Esophagus squamous epithelium (tissue), 5 donors: Measurements from ENCODE around the gene KCND2. TPM values are rescaled to one million over a fixed set of nuclear protein-coding genes. Genes with fewer than 3 reads are reported as not detected.

Experiments
- DNase-seq: peaks from one replicate; lab custom pipeline; 2025; lab: John Stamatoyannopoulos, UW
- H3K27ac ChIP-seq, 4 donors: fragments of 200-600 bp; sonication (generic); one replicate each; pipeline ENCODE4 v1.5.1; 2016 to 2019; ENCODE audit warnings: mild to moderate bottlenecking in 1 of 4
- H3K27me3 ChIP-seq, 4 donors: fragments of 200-600 bp; sonication (generic); 1 replicate in 3 of 4; 2 replicates in 1 of 4; pipeline versions ENCODE4 v1.5.1 to v1.6.0; 2017 to 2021; ENCODE audit warnings: antibody characterized with exemption in 1 of 4
- H3K36me3 ChIP-seq, 3 donors: fragments of 200-600 bp; sonication (generic); one replicate each; pipeline ENCODE4 v1.5.1; 2016 to 2019
- H3K4me1 ChIP-seq, 3 donors: fragments of 200-600 bp; sonication (generic); one replicate each; pipeline ENCODE4 v1.5.1; 2017 to 2019
- H3K4me3 ChIP-seq, 4 donors: fragments of 200-600 bp; sonication (generic); 1 replicate in 3 of 4; 2 replicates in 1 of 4; pipeline ENCODE4 v1.5.1; 2016 to 2019; ENCODE audit warnings: mild to moderate bottlenecking in 2 of 4, moderate library complexity in 1 of 4
- H3K9me3 ChIP-seq, 3 donors: fragments of 200-600 bp; sonication (generic); one replicate each; pipeline ENCODE4 v1.5.1; 2016 to 2019
- CTCF ChIP-seq, 6 experiments: fragments of 450-650 bp in 4 of 6; fragments of 200-600 bp in 2 of 6; sonication (generic) in 2 of 6; IDR thresholded peaks; one replicate each; pipeline ENCODE4 v1.5.1; 2016 to 2019; ENCODE audit warnings: antibody characterized with exemption in 6 of 6, mild to moderate bottlenecking in 4 of 6, moderate library complexity in 4 of 6
- POLR2A ChIP-seq, 4 donors: fragments of 450-650 bp; IDR thresholded peaks; one replicate each; pipeline ENCODE4 v1.6.1; 2017; ENCODE audit warnings: antibody characterized with exemption in 4 of 4, mild to moderate bottlenecking in 4 of 4, moderate library complexity in 3 of 4
- WGBS, 2 donors: methylation state at CpG; one replicate each; pipeline ENCODE4 v1.1.5; 2018; 5-methylcytosine and 5-hydroxymethylcytosine counted together
- intact Hi-C: fragments of 100-400 bp; cut with DNase I; formaldehyde crosslinking; loops from one replicate; pipeline ENCODE4 v1.15.0; 2022
- total RNA-seq, 4 donors: library from RNA; depleted of rRNA; stranded (reverse); fragments of >200 nt; gene quantifications; one replicate each; pipeline ENCODE4 v1.1.0, GENCODE V29; 2016
- donor health status: DM: yes; HTN: yes; CAD: no.

The KCND2 gene
- total RNA-seq, 4 donors from 2014 or later = 0.09 to 0.19 TPM; not detected in 2

- Histone ChIP-seq H3K4me1 (no peaks in the 10 kb centered on the region), H3K9me3 (no peaks in the 10 kb centered on the region), H3K27ac (no peak overlapping the region), H3K4me3 (no peak overlapping the region), H3K27me3 (no peaks in the 10 kb centered on the region), H3K36me3 (no peaks in the 10 kb centered on the region)
- DNase-seq = no peak
- TF ChIP-seq POLR2A (IDR thresholded peaks at IDR 0.05) (no peak), CTCF (IDR thresholded peaks at IDR 0.05) (no peak)
- WGBS, 2 donors = 55 to 78% methylated on average over 3 of the region's 3 CpGs
- intact Hi-C loops = no loop called here
Measured at GRCh38 chr7:120617275-120617674, 344.3 kb downstream of the KCND2 start.

- DNase-seq = no peak
- no peaks in the 10 kb centered on the region for H3K36me3 ChIP-seq
- 50 to 67% methylated on average over 1 of the region's 1 CpG for WGBS, 2 donors
Measured at GRCh38 chr7:120628251-120628650, 355.3 kb downstream of the KCND2 start.

GRCh38 chr7:120639884-120640283 is 366.9 kb downstream of the KCND2 start:
- Histone ChIP-seq H3K9me3 (no peaks in the 10 kb centered on the region), H3K4me1 (no peaks in the 10 kb centered on the region), H3K27me3 (no peaks in the 10 kb centered on the region), H3K36me3 (no peaks in the 10 kb centered on the region), H3K4me3 (no peak overlapping the region), H3K27ac (no peak overlapping the region)
- no peak for DNase-seq
- intact Hi-C loops = no loop called here
- TF ChIP-seq CTCF (IDR thresholded peaks at IDR 0.05) (no peak), POLR2A (IDR thresholded peaks at IDR 0.05) (no peak)

More at GRCh38 chr7:120628251-120628650, 355.3 kb downstream of the KCND2 start:
- TF ChIP-seq CTCF (IDR thresholded peaks at IDR 0.05) (no peak), POLR2A (IDR thresholded peaks at IDR 0.05) (no peak)
- H3K4me1 ChIP-seq = no peaks in the 10 kb centered on the region
- no peaks in the 10 kb centered on the region for H3K9me3 ChIP-seq
- no peaks in the 10 kb centered on the region for H3K27me3 ChIP-seq
- intact Hi-C loops = no loop called here
- H3K4me3 ChIP-seq = no peak overlapping the region
- H3K27ac ChIP-seq = no peak overlapping the region

- 67 to 70% methylated on average over 1 of the region's 1 CpG for WGBS, 2 donors
- TF ChIP-seq POLR2A (IDR thresholded peaks at IDR 0.05) (no peak), CTCF (IDR thresholded peaks at IDR 0.05) (no peak)
- intact Hi-C loops = no loop called here
- H3K4me3 ChIP-seq = no peak overlapping the region
- no peaks in the 10 kb centered on the region for H3K36me3 ChIP-seq
- no peak for DNase-seq
- no peaks in the 10 kb centered on the region for H3K27me3 ChIP-seq
- no peak overlapping the region for H3K27ac ChIP-seq
- H3K4me1 ChIP-seq = no peaks in the 10 kb centered on the region
- no peaks in the 10 kb centered on the region for H3K9me3 ChIP-seq
Measured at GRCh38 chr7:120645966-120646365, 373.0 kb downstream of the KCND2 start.

- Histone ChIP-seq H3K27ac (no peak overlapping the region), H3K9me3 (no peaks in the 10 kb centered on the region), H3K27me3 (no peaks in the 10 kb centered on the region), H3K4me1 (no peaks in the 10 kb centered on the region), H3K4me3 (no peak overlapping the region), H3K36me3 (no peaks in the 10 kb centered on the region)
- no peak for TF ChIP-seq POLR2A (IDR thresholded peaks at IDR 0.05)
- TF ChIP-seq CTCF (IDR thresholded peaks at IDR 0.05) = no peak
- intact Hi-C loops = no loop called here
- DNase-seq = no peak
Measured at GRCh38 chr7:120654241-120654640, 381.3 kb downstream of the KCND2 start.
